H1 (cell line): ENCODE results near the gene MACROD1. TPM values are rescaled to one million over a fixed set of nuclear protein-coding genes. Genes with fewer than 3 reads are reported as not detected.

Experiments
- polyA plus RNA-seq, 7 experiments: library from polyadenylated mRNA; depleted of rRNA in 3 of 7; stranded (reverse) in 5 of 7; unstranded in 2 of 7; fragments of >200 nt in 5 of 7; fragments of 200-250 nt in 2 of 7; gene quantifications; 1 replicate in 5 of 7; 2 replicates in 1 of 7; 4 replicates in 1 of 7; pipeline versions ENCODE4 v1.2.1 to v1.2.3, GENCODE V29; 2011 to 2013; ENCODE audit warnings: missing spikeins in 2 of 7, mixed read lengths in 2 of 7
- total RNA-seq: library from RNA; stranded (reverse); fragmentation: NEBNext Ultra II Directional; extraction: Animal tissue kit (Norgen Biotek cat#: 25700); gene quantifications from 2 replicates; pipeline ENCODE4 v1.2.1, GENCODE V29; 2021
- TF ChIP-seq, protein P1 (sequence below): fragments of 300-600 bp; sonication (generic); IDR thresholded peaks from 2 replicates; pipeline ENCODE4 v1.7.1; 2012; ENCODE audit warnings: low read length, moderate library complexity, mild to moderate bottlenecking, inconsistent platforms; ENCODE audit not compliant: insufficient replicate concordance

The MACROD1 gene
- total and polyA plus RNA-seq, 2 of the 8 experiments (the other 6 are each of a cell fraction or from before 2014, with no cell fraction given), result 19.5 to 34.1 TPM

DNA sequence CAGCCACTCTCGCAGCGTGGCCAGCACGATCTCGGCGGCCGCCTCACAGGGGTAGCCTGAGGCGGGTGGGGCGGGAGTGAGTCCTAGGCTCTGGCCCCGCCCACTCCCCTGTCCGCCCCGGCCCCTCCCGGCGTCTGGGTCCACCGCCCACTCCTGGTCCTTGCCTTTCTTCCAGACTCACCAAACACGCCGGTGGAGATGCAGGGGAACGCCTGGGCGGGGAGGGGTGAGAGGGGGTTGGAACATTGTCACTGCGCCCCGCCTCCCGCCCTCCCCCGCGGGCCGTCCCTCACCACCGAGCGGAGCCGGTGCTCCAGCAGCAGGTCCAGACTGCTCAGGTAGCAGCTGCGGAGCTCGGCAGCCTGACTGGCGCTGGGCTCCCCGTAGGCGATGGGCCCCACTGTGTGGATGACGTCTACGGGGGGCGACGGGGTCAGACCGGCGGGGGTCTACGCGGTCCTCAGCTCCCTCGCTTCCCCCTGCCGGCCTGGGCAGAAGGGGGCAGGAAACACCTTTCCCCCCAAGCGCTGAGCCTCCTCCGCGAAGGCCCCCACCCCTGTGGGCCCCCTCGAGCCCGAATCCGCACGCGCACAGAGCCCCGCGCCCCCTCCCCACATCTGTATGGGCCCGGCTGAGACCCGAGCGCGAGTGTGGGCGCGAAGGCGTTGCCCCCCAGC, 166.4 kb downstream of the MACROD1 start (continued):
- TF ChIP-seq, protein P1, sequence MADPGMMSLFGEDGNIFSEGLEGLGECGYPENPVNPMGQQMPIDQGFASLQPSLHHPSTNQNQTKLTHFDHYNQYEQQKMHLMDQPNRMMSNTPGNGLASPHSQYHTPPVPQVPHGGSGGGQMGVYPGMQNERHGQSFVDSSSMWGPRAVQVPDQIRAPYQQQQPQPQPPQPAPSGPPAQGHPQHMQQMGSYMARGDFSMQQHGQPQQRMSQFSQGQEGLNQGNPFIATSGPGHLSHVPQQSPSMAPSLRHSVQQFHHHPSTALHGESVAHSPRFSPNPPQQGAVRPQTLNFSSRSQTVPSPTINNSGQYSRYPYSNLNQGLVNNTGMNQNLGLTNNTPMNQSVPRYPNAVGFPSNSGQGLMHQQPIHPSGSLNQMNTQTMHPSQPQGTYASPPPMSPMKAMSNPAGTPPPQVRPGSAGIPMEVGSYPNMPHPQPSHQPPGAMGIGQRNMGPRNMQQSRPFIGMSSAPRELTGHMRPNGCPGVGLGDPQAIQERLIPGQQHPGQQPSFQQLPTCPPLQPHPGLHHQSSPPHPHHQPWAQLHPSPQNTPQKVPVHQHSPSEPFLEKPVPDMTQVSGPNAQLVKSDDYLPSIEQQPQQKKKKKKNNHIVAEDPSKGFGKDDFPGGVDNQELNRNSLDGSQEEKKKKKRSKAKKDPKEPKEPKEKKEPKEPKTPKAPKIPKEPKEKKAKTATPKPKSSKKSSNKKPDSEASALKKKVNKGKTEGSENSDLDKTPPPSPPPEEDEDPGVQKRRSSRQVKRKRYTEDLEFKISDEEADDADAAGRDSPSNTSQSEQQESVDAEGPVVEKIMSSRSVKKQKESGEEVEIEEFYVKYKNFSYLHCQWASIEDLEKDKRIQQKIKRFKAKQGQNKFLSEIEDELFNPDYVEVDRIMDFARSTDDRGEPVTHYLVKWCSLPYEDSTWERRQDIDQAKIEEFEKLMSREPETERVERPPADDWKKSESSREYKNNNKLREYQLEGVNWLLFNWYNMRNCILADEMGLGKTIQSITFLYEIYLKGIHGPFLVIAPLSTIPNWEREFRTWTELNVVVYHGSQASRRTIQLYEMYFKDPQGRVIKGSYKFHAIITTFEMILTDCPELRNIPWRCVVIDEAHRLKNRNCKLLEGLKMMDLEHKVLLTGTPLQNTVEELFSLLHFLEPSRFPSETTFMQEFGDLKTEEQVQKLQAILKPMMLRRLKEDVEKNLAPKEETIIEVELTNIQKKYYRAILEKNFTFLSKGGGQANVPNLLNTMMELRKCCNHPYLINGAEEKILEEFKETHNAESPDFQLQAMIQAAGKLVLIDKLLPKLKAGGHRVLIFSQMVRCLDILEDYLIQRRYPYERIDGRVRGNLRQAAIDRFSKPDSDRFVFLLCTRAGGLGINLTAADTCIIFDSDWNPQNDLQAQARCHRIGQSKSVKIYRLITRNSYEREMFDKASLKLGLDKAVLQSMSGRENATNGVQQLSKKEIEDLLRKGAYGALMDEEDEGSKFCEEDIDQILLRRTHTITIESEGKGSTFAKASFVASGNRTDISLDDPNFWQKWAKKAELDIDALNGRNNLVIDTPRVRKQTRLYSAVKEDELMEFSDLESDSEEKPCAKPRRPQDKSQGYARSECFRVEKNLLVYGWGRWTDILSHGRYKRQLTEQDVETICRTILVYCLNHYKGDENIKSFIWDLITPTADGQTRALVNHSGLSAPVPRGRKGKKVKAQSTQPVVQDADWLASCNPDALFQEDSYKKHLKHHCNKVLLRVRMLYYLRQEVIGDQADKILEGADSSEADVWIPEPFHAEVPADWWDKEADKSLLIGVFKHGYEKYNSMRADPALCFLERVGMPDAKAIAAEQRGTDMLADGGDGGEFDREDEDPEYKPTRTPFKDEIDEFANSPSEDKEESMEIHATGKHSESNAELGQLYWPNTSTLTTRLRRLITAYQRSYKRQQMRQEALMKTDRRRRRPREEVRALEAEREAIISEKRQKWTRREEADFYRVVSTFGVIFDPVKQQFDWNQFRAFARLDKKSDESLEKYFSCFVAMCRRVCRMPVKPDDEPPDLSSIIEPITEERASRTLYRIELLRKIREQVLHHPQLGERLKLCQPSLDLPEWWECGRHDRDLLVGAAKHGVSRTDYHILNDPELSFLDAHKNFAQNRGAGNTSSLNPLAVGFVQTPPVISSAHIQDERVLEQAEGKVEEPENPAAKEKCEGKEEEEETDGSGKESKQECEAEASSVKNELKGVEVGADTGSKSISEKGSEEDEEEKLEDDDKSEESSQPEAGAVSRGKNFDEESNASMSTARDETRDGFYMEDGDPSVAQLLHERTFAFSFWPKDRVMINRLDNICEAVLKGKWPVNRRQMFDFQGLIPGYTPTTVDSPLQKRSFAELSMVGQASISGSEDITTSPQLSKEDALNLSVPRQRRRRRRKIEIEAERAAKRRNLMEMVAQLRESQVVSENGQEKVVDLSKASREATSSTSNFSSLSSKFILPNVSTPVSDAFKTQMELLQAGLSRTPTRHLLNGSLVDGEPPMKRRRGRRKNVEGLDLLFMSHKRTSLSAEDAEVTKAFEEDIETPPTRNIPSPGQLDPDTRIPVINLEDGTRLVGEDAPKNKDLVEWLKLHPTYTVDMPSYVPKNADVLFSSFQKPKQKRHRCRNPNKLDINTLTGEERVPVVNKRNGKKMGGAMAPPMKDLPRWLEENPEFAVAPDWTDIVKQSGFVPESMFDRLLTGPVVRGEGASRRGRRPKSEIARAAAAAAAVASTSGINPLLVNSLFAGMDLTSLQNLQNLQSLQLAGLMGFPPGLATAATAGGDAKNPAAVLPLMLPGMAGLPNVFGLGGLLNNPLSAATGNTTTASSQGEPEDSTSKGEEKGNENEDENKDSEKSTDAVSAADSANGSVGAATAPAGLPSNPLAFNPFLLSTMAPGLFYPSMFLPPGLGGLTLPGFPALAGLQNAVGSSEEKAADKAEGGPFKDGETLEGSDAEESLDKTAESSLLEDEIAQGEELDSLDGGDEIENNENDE, result no peak
